Upper lobe of right lung (tissue), 1 donor: ENCODE data around the gene NADK. TPM values are rescaled to one million over a fixed set of nuclear protein-coding genes. Genes with fewer than 3 reads are reported as not detected.
"Not testable (repeated sequence)": the region's sequence is repeated elsewhere in the genome, so short reads cannot be mapped to it uniquely, and the experiment has no call there.

Experiments
- ATAC-seq: fragments of 200-7000 bp; cut with Tn5 transposase; one replicate; pipeline ENCODE4 v1.9.1; 2020; ENCODE audit warnings: mild to moderate bottlenecking, moderate library complexity
- DNase-seq: peaks from one replicate; pipeline ENCODE4 v3.0.0-alpha.2; 2020
- H3K27ac ChIP-seq: fragments of 200-600 bp; one replicate; pipeline ENCODE4 v1.8.0; 2022
- H3K27me3 ChIP-seq: fragments of 200-600 bp; one replicate; pipeline ENCODE4 v1.8.0; 2022; ENCODE audit warnings: mild to moderate bottlenecking
- H3K36me3 ChIP-seq: fragments of 200-600 bp; one replicate; pipeline ENCODE4 v1.8.0; 2022
- H3K4me1 ChIP-seq: fragments of 200-600 bp; one replicate; pipeline ENCODE4 v1.8.0; 2022
- H3K4me3 ChIP-seq: fragments of 200-600 bp; one replicate; pipeline ENCODE4 v1.8.0; 2022; ENCODE audit warnings: mild to moderate bottlenecking
- H3K9me3 ChIP-seq: fragments of 200-600 bp; one replicate; pipeline ENCODE4 v1.8.0; 2022
- CTCF ChIP-seq: fragments of 200-600 bp; IDR thresholded peaks from one replicate; pipeline ENCODE4 v1.8.0; 2022; ENCODE audit warnings: antibody characterized with exemption
- intact Hi-C: fragments of 100-400 bp; cut with DNase I; formaldehyde crosslinking; loops from one replicate; pipeline ENCODE4 v1.11.0; 2022
- total RNA-seq: library from RNA; stranded (reverse); fragmentation: NEBNext Ultra II Directional; extraction: Animal tissue kit (Norgen Biotek cat#: 25700); gene quantifications from one replicate; pipeline ENCODE4 v1.2.1, GENCODE V29; 2021
- donor health status: DM: no; HTN: yes; CAD: no; lungs with severe emphysema.

NADK gene
- total RNA-seq, 1 donor from 2014 or later = 99.2 TPM

GRCh38 chr1:1737675-1738590 lies 40.3 kb downstream of the NADK start:
- H3K4me3 ChIP-seq, intact Hi-C loops, H3K4me1 ChIP-seq, H3K27me3 ChIP-seq, H3K9me3 ChIP-seq, H3K36me3 ChIP-seq, H3K27ac ChIP-seq: not testable (repeated sequence)
- ATAC-seq (peak; percentile 38), DNase-seq (peak; percentile 64)

GRCh38 chr1:1732381-1732780 lies 45.9 kb downstream of the NADK start:
- Histone ChIP-seq H3K27ac (no peak overlapping the region), H3K27me3 (no peaks in the 10 kb centered on the region), H3K36me3 (peaks cover 32% of the 10 kb centered on the region), H3K4me3 (no peak overlapping the region), H3K9me3 (no peaks in the 10 kb centered on the region), H3K4me1 (no peaks in the 10 kb centered on the region)
- TF ChIP-seq CTCF = no peak
- intact Hi-C loops = no loop called here
- peak; percentile 54 for DNase-seq
- ATAC-seq = no peak

GRCh38 chr1:1730870-1731269 lies 47.4 kb downstream of the NADK start:
- Histone ChIP-seq H3K27ac (no peak overlapping the region), H3K9me3 (no peaks in the 10 kb centered on the region), H3K4me3 (no peak overlapping the region), H3K27me3 (no peaks in the 10 kb centered on the region), H3K4me1 (no peaks in the 10 kb centered on the region), H3K36me3 (peaks cover 32% of the 10 kb centered on the region)
- peak; percentile 54 for DNase-seq
- intact Hi-C loops = no loop called here
- ATAC-seq = peak; percentile 14
- no peak for TF ChIP-seq CTCF

GRCh38 chr1:1730230-1730629 lies 48.0 kb downstream of the NADK start:
- H3K9me3 ChIP-seq, H3K27ac ChIP-seq, H3K27me3 ChIP-seq, H3K4me3 ChIP-seq, H3K4me1 ChIP-seq, intact Hi-C loops: not testable (repeated sequence)
- ATAC-seq (peak; percentile 37), DNase-seq (peak; percentile 30)
- H3K36me3 ChIP-seq = peaks cover 32% of the 10 kb centered on the region

GRCh38 chr1:1729116-1729816 lies 49.0 kb downstream of the NADK start:
- intact Hi-C loops, H3K9me3 ChIP-seq, ATAC-seq, H3K4me3 ChIP-seq, H3K27me3 ChIP-seq, H3K4me1 ChIP-seq, H3K27ac ChIP-seq: not testable (repeated sequence)
- peaks cover 32% of the 10 kb centered on the region for H3K36me3 ChIP-seq
- DNase-seq = peak; percentile 5

- H3K9me3 ChIP-seq, ATAC-seq, intact Hi-C loops, H3K4me1 ChIP-seq, H3K4me3 ChIP-seq, H3K27me3 ChIP-seq: not testable (repeated sequence)
- Histone ChIP-seq H3K36me3 (peaks cover 27% of the 10 kb centered on the region), H3K27ac (peak overlapping the region; percentile 58)
- DNase-seq = peak; percentile 2
Observed at GRCh38 chr1:1728308-1729005, 49.8 kb downstream of the NADK start.

GRCh38 chr1:1727131-1727651 lies 51.1 kb downstream of the NADK start:
- not testable (repeated sequence) for H3K27ac ChIP-seq
- peak; percentile 0 for DNase-seq

GRCh38 chr1:1726088-1726487 lies 52.2 kb downstream of the NADK start:
- H3K4me3 ChIP-seq, H3K36me3 ChIP-seq, H3K27ac ChIP-seq, ATAC-seq, H3K27me3 ChIP-seq, H3K9me3 ChIP-seq, intact Hi-C loops, H3K4me1 ChIP-seq: not testable (repeated sequence)
- DNase-seq = peak; percentile 40

More at GRCh38 chr1:1727131-1727651, 51.1 kb downstream of the NADK start:
- H3K4me3 ChIP-seq, ATAC-seq, H3K4me1 ChIP-seq, intact Hi-C loops, H3K9me3 ChIP-seq, H3K27me3 ChIP-seq: not testable (repeated sequence)
- H3K36me3 ChIP-seq = peaks cover 16% of the 10 kb centered on the region
